Rectal smooth muscle tissue (tissue), 1 donor: ENCODE measurements around the gene KRT15.

ENCODE experiments used
- H3K27ac ChIP-seq: one replicate; pipeline ENCODE4 v1.7.0; 2013; ENCODE audit warnings: low read depth, low read length, inconsistent platforms
- H3K27me3 ChIP-seq: one replicate; pipeline ENCODE4 v1.7.0; 2013; ENCODE audit warnings: low read length; ENCODE audit not compliant: control insufficient read depth, insufficient read depth
- H3K36me3 ChIP-seq: one replicate; pipeline ENCODE4 v1.7.0; 2013; ENCODE audit warnings: low read length; ENCODE audit not compliant: control insufficient read depth, insufficient read depth
- H3K4me1 ChIP-seq: one replicate; pipeline ENCODE4 v1.7.0; 2013; ENCODE audit warnings: low read length; ENCODE audit not compliant: control insufficient read depth, insufficient read depth
- H3K4me3 ChIP-seq: one replicate; pipeline ENCODE4 v1.7.0; 2013; ENCODE audit warnings: low read length
- H3K9ac ChIP-seq: one replicate; pipeline ENCODE4 v1.7.0; 2013; ENCODE audit warnings: low read length

The KRT15 gene

GRCh38 chr17:41490000-41490990 is 28.4 kb downstream of the KRT15 start:
- Histone ChIP-seq H3K27ac (no peak overlapping the region), H3K4me1 (no peaks in the 10 kb centered on the region), H3K9ac (no peak overlapping the region), H3K27me3 (no peaks in the 10 kb centered on the region), H3K36me3 (no peaks in the 10 kb centered on the region), H3K4me3 (no peak overlapping the region)

GRCh38 chr17:41489531-41489930 is 29.2 kb downstream of the KRT15 start, which contains the start of gene KRT36:
KRT36 (minus strand) TSS chr17:41489910; CDS start chr17:41489864, 46 bp downstream.
- no peaks in the 10 kb centered on the region for H3K4me1 ChIP-seq
- no peak within 1 kb of the TSS for H3K27ac ChIP-seq
- H3K4me3 ChIP-seq, result no peak within 1 kb of the TSS

GRCh38 chr17:41486809-41487530 is 31.7 kb downstream of the KRT15 start:
- Histone ChIP-seq H3K4me1 (no peaks in the 10 kb centered on the region), H3K9ac (no peak overlapping the region), H3K27ac (no peak overlapping the region), H3K27me3 (no peaks in the 10 kb centered on the region), H3K36me3 (no peaks in the 10 kb centered on the region), H3K4me3 (no peak overlapping the region)

More at GRCh38 chr17:41489531-41489930, 29.2 kb downstream of the KRT15 start, which contains the start of gene KRT36:
- Histone ChIP-seq H3K9ac (no peak within 1 kb of the TSS), H3K27me3 (no peaks in the 10 kb centered on the region), H3K36me3 (no peaks in the 10 kb centered on the region)

- Histone ChIP-seq H3K36me3 (no peaks in the 10 kb centered on the region), H3K4me1 (no peaks in the 10 kb centered on the region), H3K9ac (no peak overlapping the region), H3K4me3 (no peak overlapping the region), H3K27ac (no peak overlapping the region), H3K27me3 (no peaks in the 10 kb centered on the region)
Observed at GRCh38 chr17:41486316-41486715, 32.4 kb downstream of the KRT15 start.

GRCh38 chr17:41484920-41485904 is 33.5 kb downstream of the KRT15 start:
- no peak overlapping the region for H3K27ac ChIP-seq
- no peak overlapping the region for H3K4me3 ChIP-seq
- H3K36me3 ChIP-seq, result no peaks in the 10 kb centered on the region
- H3K27me3 ChIP-seq, result no peaks in the 10 kb centered on the region
- H3K9ac ChIP-seq, result no peak overlapping the region
- H3K4me1 ChIP-seq, result no peaks in the 10 kb centered on the region

GRCh38 chr17:41483991-41484826 is 34.5 kb downstream of the KRT15 start:
- H3K4me3 ChIP-seq, result no peak overlapping the region
- H3K27me3 ChIP-seq, result no peaks in the 10 kb centered on the region
- no peaks in the 10 kb centered on the region for H3K4me1 ChIP-seq
- no peaks in the 10 kb centered on the region for H3K36me3 ChIP-seq
- H3K27ac ChIP-seq, result no peak overlapping the region
- H3K9ac ChIP-seq, result no peak overlapping the region

- no peaks in the 10 kb centered on the region for H3K36me3 ChIP-seq
- H3K4me1 ChIP-seq, result no peaks in the 10 kb centered on the region
- H3K9ac ChIP-seq, result no peak overlapping the region
- H3K4me3 ChIP-seq, result no peak overlapping the region
- H3K27ac ChIP-seq, result no peak overlapping the region
- H3K27me3 ChIP-seq, result no peaks in the 10 kb centered on the region
Observed at GRCh38 chr17:41483531-41483930, 35.2 kb downstream of the KRT15 start.

GRCh38 chr17:41481036-41481435 is 37.7 kb downstream of the KRT15 start, which contains the start of gene KRT35:
KRT35 (minus strand) TSS chr17:41481151; CDS start chr17:41481097, 54 bp downstream.
- Histone ChIP-seq H3K4me1 (no peaks in the 10 kb centered on the region), H3K9ac (no peak within 1 kb of the TSS), H3K36me3 (no peaks in the 10 kb centered on the region), H3K4me3 (no peak within 1 kb of the TSS), H3K27me3 (no peaks in the 10 kb centered on the region), H3K27ac (no peak within 1 kb of the TSS)

- no peaks in the 10 kb centered on the region for H3K27me3 ChIP-seq
- no peak overlapping the region for H3K27ac ChIP-seq
- H3K36me3 ChIP-seq, result no peaks in the 10 kb centered on the region
- no peak overlapping the region for H3K9ac ChIP-seq
- H3K4me1 ChIP-seq, result no peaks in the 10 kb centered on the region
- H3K4me3 ChIP-seq, result no peak overlapping the region
Observed at GRCh38 chr17:41480581-41480980, 38.1 kb downstream of the KRT15 start.

GRCh38 chr17:41480136-41480535 is 38.6 kb downstream of the KRT15 start:
- H3K27me3 ChIP-seq, result no peaks in the 10 kb centered on the region
- H3K4me1 ChIP-seq, result no peaks in the 10 kb centered on the region
- no peak overlapping the region for H3K4me3 ChIP-seq
- no peak overlapping the region for H3K9ac ChIP-seq
- H3K36me3 ChIP-seq, result no peaks in the 10 kb centered on the region
- H3K27ac ChIP-seq, result no peak overlapping the region

GRCh38 chr17:41478237-41478636 is 40.5 kb downstream of the KRT15 start:
- Histone ChIP-seq H3K27ac (no peak overlapping the region), H3K9ac (no peak overlapping the region), H3K4me1 (no peaks in the 10 kb centered on the region), H3K4me3 (no peak overlapping the region), H3K27me3 (no peaks in the 10 kb centered on the region), H3K36me3 (no peaks in the 10 kb centered on the region)
